NCI-H187 (cell line): ENCODE measurements around the gene IL24.
A peak's percentile ranks its signal among the peaks of the same experiment; 100 is the strongest.

Experiments
- DNase-seq, 2 experiments: peaks; one replicate each; lab custom pipeline; 2025; lab: John Stamatoyannopoulos, UW

Gene IL24

DNA sequence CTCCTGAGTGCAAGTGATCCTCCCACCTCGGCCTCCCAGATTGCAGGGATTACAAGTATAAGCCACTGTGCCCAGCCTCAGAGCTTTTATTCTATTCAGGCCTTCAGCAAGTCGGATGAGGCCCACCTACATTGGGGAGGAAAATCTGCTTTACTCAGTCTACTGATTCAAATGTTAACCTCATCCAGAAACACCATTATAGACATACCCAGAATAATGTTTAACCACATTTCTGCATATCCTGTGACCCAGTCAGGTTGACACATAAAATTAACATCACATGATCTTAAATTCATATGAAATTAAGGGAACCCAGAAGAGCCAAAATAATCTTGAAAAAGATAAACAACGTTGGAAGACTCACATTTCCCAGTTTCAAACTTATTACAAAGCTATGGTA, 16.9 kb upstream of the IL24 start:
- DNase-seq, result no peak

GRCh38 chr1:206882555-206882954, 14.7 kb upstream of the IL24 start:
- DNase-seq, result no peak

GRCh38 chr1:206883160-206883559, 14.1 kb upstream of the IL24 start:
- no peak for DNase-seq

GRCh38 chr1:206883876-206884275, 13.4 kb upstream of the IL24 start:
- DNase-seq, result no peak

DNA sequence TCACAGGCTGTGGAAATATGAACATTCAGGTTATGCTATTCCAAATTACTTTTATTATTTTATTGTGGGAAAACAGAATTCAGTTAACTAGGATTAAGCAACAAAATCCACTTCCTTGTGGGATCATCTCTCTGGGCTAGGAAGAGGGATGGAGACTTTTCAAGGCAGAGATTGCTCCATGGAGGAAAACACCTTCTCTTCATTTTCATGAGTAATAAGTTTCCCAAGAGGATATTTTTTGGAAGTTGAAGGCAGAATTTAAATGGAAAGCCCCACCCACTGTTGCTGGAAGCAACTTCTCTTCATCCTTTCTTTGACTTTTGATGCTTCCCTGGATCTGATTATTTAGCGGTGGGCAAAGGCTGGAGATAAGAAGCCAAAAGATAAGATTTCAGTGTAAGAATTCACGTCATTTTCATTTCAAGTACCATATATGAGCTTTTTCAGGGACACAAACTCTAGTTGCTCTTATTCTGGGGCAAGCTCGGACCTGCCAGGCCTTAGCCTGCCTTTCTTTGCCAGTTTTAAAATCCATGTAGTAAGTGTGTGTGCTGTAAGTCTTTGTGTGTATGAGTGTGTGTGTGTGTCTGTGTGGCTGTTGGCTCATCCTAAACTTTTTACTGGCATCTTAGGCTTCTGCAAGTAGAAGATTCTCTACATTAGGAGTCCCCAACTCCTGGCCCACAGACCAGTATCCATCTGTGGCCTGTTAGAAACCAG, 11.7 kb upstream of the IL24 start:
- no peak for DNase-seq

DNA sequence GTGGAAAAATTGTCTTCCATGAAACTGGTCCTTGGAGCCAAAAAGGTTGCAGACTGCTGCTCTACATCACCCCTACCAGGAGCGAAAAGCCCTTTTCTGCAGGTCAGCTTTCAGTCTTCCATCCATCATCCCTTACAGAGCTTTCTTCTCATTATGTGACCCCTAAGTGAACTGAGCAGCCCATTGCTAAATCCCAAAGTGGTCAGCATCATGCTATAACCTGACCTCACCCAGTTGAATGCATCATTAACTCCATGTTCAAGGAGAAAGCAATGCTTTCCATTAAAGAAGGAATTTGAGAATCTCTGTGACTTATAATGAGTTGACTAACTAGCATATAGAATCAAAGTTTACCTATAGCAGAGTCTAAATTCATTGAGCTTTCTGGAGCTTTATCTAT, 10.4 kb upstream of the IL24 start:
- DNase-seq, result no peak

DNA sequence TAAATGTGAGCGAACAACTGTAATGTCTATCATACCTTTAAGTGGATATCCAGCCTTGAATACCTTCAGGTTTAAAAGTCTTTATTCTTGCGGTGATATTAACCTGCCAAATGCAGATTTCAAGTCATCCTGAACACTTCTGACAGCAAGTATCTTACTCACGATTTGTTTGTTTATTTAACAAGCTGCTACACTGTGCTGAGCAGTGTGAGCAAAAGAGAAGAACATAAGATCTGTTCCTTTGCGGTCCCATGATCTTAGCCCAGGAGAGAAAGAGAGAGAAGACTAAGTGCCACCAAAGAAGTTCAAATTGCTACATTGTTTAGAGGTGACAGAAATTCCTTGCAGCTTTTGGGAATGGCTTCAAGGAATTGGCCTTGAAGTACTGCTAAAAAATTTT, 9.5 kb upstream of the IL24 start:
- DNase-seq, result no peak

DNA sequence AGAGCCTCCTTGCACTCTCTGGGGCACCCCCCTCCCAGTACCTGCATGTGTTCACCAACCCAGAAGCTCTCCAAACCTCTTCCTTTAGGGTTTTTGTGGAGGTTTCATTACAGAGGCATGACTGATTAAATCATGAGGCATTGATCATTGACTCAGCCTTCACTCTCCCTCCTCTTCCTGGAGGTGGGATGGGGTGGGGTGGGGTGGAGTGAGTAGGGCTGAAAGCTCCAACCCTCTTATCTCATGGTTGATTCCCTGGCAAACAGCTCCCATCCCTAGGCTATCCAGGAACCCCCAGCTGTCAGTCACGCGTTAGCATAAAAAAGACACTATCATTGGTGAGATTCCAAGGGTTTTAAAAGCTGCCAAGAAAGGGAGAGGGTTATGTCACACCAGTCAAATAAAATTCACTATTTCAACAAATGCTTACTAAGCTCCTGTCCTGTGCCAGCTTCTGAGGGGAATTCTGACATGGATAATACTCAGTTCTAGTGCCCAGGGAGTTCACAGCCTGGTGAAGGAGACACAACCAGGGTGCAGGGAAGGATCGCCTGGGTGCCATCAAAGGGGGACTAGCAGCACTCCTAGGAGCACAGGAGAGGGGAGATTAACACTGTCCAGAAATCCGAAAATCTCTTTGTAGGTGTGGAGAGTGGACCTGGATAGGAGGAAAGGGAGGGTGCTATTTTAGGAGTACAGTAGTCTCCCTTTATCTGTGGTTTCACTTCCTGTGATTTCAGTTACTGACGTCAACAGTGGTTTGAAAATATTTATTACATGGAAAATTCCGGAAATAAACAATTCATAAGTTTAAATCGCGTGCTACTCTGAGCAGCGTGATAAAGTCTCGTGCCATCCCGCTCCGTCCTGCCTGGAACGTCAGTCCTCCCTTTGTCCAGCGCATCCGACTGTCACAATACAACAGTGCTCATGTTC, 6.8 kb upstream of the IL24 start:
- no peak for DNase-seq

DNA sequence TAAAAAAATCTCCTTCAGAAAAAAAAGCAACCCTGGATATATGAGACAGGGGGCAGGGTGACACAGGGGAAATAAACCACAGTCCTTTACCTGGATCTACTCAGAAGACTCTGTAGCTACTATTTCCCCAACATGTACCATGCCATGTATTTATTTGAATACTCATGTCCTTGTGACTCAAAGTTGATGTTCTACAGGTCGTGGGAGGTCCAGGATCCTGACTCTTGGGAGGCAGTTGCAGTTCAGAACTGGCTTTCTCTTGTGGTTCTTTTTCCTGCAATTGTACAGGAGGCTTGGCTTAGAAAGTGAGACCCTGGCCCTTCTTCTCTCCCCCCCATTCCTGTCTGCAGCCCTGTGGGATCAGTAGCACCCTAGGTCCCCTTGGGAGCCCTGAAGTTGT, 5.8 kb upstream of the IL24 start:
- DNase-seq, result no peak

DNA sequence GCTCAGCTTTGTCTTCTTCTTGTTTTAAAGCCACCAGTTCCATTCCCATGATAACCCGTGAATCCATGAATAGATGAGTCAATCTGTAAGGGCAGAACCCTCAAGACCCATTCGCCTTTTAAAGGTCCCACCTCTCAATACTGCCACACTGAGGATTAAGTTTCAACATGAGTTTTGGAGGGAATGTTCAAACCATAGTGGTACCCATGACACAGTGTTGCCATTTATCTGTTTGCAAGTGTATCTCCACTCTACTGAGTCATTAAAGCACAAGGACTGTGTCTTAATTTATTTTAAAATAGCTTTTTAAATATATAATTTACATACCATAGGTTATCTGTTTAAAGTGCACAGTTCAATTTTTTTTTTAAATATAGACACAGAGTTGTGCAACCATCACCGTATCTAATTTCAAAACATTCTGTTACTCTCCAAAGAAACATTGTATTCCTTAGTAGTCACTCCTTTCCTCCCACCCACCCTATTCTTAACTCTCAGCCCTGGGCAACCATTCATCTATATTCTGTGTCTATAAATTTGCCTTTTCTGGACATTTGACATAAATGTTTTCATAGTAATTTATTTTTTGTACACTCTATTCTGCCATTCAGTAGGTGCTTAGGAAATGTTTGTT, 4.8 kb upstream of the IL24 start:
- no peak for DNase-seq

DNA sequence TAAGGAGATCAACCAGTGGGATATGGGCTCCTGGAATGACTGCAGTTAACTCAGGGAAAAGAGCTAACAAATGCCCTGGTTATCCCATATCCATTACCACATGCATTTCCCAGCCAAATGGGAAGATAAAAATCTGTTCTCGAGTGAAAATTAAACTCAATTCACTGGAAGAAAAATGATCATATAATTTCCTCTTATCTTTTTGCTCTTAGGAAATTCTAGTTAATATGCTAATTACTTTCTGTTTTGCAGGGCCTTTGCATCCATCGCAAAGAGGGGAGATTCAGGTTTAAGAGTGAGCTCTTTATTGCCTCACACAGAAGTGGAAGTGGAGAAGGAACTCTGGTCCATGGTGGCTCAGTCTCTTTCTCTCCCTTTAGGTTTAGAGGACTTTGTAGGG, 3.9 kb upstream of the IL24 start:
- DNase-seq, result no peak

DNA sequence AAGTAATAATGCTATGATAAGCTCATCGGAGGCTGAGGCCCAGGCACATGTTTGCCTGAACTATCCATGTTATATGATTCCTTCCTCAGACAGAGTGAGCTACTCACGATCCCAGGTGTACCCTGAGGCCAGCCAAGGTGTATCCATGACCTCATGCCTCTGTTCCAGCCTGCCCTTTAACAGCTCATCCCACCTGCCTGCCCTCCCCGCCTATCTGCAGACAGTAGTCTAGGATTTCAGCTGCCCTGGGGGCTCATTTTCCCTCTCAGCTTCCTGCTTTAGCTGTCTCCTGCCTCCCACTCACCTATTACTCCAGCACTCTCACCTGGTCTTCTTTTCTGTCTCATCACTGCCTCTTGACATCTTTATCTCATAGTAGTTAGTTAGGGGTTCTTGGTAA, 1.9 kb upstream of the IL24 start:
- DNase-seq, result peak; percentile 63 to 69

- no peak for DNase-seq
Measured at GRCh38 chr1:206895837-206896242, 1.4 kb upstream of the IL24 start.

GRCh38 chr1:206896261-206896660, 982 bp upstream of the IL24 start:
- no peak for DNase-seq

DNA sequence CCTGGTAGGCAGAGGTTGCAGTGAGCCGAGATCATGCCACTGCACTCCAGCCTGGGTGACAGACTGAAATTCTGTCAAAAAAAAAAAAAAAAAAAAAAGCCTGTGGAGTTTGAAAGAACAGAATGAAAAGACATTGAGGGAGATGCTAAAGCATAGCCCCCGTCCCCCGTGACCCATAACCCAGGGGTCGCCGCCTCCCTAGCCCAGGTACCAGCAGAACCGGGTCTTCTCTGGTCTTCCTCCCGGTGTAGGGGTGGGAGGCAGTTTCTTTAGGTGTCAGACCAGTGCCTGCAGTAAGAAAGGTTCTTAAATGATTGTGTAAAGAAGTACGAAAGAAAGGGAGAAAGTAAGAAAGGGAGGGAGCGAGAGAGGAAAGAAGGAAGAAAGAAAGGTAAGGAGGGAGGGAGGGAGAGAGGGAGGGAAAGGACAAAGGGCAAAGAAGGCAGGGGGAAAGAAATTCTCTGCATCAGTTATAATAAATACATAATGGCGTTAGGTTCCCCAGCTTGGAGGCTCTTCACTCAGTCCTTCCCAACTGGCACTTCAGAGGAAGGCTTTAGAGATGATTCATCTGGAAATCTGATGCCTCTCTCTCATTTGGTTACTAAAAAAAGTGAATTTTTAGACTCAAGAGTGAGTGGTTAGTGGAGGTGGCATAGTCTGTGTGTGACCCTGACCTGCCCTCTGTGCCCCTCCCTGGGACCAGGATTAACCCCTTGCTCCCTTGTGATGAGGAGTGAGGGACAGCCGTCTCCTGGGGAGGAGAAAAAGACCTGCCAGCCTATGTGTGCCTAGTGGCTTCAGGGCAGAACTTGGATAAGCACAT, 1.1 kb downstream of the IL24 start:
- DNase-seq, result no peak

- no peak for DNase-seq
Measured at GRCh38 chr1:206898915-206899431, 1.7 kb downstream of the IL24 start.

DNA sequence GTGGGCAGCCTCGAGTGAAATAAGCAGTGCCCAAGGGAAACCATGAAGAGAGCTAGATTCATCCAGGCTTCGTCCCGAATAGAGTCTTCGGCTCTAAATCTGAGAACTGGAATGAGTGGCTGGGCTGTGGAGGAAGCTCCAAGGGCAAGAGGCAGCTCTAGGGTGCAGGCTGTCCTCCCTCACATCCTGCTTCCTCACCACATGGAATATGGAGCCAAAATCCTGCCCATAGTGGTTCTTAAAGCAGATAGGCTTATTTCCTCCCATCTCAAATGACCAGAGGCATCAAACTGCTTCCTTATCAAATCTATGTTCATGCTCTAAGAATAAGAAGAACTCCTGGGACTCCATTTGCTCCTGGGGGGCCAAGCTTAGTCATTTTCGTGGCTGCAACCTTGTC, 2.5 kb downstream of the IL24 start:
- DNase-seq, result no peak

GRCh38 chr1:206900149-206900548, 2.9 kb downstream of the IL24 start:
- DNase-seq, result no peak

GRCh38 chr1:206901944-206902343, 4.7 kb downstream of the IL24 start:
- no peak for DNase-seq

DNA sequence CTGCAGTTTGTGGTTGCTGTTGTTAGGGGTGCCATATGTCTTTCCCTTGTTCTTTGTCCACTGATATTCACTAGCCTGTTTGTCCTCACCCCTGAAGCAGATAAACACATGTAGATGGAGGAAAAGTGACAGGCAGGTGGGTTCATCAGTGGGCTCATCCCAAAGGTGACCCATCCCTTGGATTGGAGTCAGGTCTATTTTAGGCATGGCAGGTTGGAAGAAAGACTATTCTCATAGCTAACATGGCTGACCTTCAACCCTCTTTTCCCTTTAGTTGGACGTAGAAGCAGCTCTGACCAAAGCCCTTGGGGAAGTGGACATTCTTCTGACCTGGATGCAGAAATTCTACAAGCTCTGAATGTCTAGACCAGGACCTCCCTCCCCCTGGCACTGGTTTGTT, 5.5 kb downstream of the IL24 start:
- DNase-seq, result no peak

- DNase-seq, result no peak
Measured at GRCh38 chr1:206903687-206904086, 6.4 kb downstream of the IL24 start.
